Measurements from ENCODE around the gene ANKRD63.
A peak's percentile ranks its signal among the peaks of the same experiment; 100 is the strongest.

The ANKRD63 gene

GRCh38 chr15:40323953-40324937, 41.4 kb upstream of the ANKRD63 start:
- peak; percentile 52 for DNase-seq (ENCODE audit: low read depth)
- peak overlapping the region; percentile 60 for H3K4me3 ChIP-seq (ENCODE audit: low read depth, low read length)
- TF ChIP-seq POLR2A (IDR thresholded peaks at IDR 0.05; ENCODE audit: extremely low read depth, insufficient read length) = no peak
- TF ChIP-seq CTCF (IDR thresholded peaks at IDR 0.05; ENCODE audit: low read depth, low read length) = no peak
- no peak for TF ChIP-seq MYC (IDR thresholded peaks at IDR 0.05; ENCODE audit: low read depth, low read length)
- TF ChIP-seq MAX (IDR thresholded peaks at IDR 0.05; ENCODE audit: low read depth, low read length) = no peak

GRCh38 chr15:40323239-40323952, 40.5 kb upstream of the ANKRD63 start, which contains the start of gene INAFM2:
TSS of gene INAFM2 (plus strand) at chr15:40323692. CDS start at chr15:40324056, 364 bp downstream.
- TF ChIP-seq MYC (IDR thresholded peaks at IDR 0.05; ENCODE audit: low read depth, low read length) (no peak; the same call in 1 of the 2 replicates), MAX (IDR thresholded peaks at IDR 0.05; ENCODE audit: low read depth, low read length) (peak; percentile 86), POLR2A (IDR thresholded peaks at IDR 0.05; ENCODE audit: extremely low read depth, insufficient read length) (peak; percentile 69), CTCF (IDR thresholded peaks at IDR 0.05; ENCODE audit: low read depth, low read length) (no peak)
- DNase-seq (ENCODE audit: low read depth) = peak; percentile 98
- peak within 1 kb of the TSS; percentile 60 for H3K4me3 ChIP-seq (ENCODE audit: low read depth, low read length)

GRCh38 chr15:40322531-40323238, 39.8 kb upstream of the ANKRD63 start:
- no peak for TF ChIP-seq POLR2A (IDR thresholded peaks at IDR 0.05; ENCODE audit: extremely low read depth, insufficient read length)
- no peak for TF ChIP-seq CTCF (IDR thresholded peaks at IDR 0.05; ENCODE audit: low read depth, low read length)
- TF ChIP-seq MAX (IDR thresholded peaks at IDR 0.05; ENCODE audit: low read depth, low read length) = no peak
- no peak for TF ChIP-seq MYC (IDR thresholded peaks at IDR 0.05; ENCODE audit: low read depth, low read length)
- H3K4me3 ChIP-seq (ENCODE audit: low read depth, low read length) = no peak overlapping the region
- DNase-seq (ENCODE audit: low read depth) = no peak

GRCh38 chr15:40320931-40321371, 38.1 kb upstream of the ANKRD63 start:
- peak; percentile 73 for DNase-seq (ENCODE audit: low read depth)
- TF ChIP-seq CTCF (IDR thresholded peaks at IDR 0.05; ENCODE audit: low read depth, low read length) = peak; percentile 93
- TF ChIP-seq MAX (IDR thresholded peaks at IDR 0.05; ENCODE audit: low read depth, low read length) = no peak
- TF ChIP-seq POLR2A (IDR thresholded peaks at IDR 0.05; ENCODE audit: extremely low read depth, insufficient read length) = no peak
- no peak overlapping the region for H3K4me3 ChIP-seq (ENCODE audit: low read depth, low read length)

- no peak for DNase-seq (ENCODE audit: low read depth)
- H3K4me3 ChIP-seq (ENCODE audit: low read depth, low read length) = no peak overlapping the region
- TF ChIP-seq POLR2A (IDR thresholded peaks at IDR 0.05; ENCODE audit: extremely low read depth, insufficient read length) (no peak), MYC (IDR thresholded peaks at IDR 0.05; ENCODE audit: low read depth, low read length) (no peak), MAX (IDR thresholded peaks at IDR 0.05; ENCODE audit: low read depth, low read length) (no peak), CTCF (IDR thresholded peaks at IDR 0.05; ENCODE audit: low read depth, low read length) (no peak)
These were observed 37.5 kb upstream of the ANKRD63 start for GRCh38 chr15:40320409-40320808.

Data from NB4 (cell line).